ENCODE results near the gene SYT1.

The SYT1 gene

DNA sequence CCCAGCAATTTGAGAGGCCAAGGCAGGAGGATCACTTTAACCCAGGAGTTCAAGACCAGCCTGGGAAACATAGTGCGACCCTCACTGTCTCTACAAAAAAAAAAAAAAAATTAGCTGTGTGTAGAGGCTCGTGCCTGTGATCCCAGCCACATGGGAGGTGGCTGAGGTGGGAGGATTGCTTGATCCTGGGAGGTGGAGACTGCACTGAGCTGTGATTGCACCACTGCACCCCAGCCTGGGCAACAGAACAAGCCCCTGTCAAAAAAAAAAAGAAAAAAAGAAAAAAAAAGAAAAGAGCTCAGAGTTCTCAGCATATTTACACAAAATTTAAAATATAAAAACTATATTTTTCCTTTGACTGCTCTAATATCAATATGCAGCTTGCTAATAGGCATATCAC, 260.8 kb downstream of the SYT1 start:
- ChIA-PET POLR2A (no interaction called here), CTCF (no interaction called here)
- Histone ChIP-seq H3K9me3 (ENCODE audit: control insufficient read depth, insufficient read depth, low read depth, low read length) (no peaks in the 10 kb centered on the region), H3K4me1 (ENCODE audit: control insufficient read depth, insufficient read depth, low read length) (no peaks in the 10 kb centered on the region), H3K36me3 (ENCODE audit: control insufficient read depth in 2 of 2, insufficient read depth in 1 of 2, low read length in 2 of 2) (no peaks in the 10 kb centered on the region), H3K27ac (ENCODE audit: extremely low read depth, low read depth, low read length) (no peak overlapping the region), H3K4me3 (ENCODE audit: low read depth, low read length) (no peak overlapping the region)
- TF ChIP-seq ZNF292 (tag by site-specific recombination; IDR thresholded peaks at IDR 0.05; ENCODE audit: borderline replicate concordance, low read depth) (no peak), ZEB2 (tag by site-specific recombination; IDR thresholded peaks at IDR 0.05) (no peak), ZNF221 (tag by site-specific recombination; IDR thresholded peaks at IDR 0.05; ENCODE audit: borderline replicate concordance) (no peak), GLI2 (tag by site-specific recombination; IDR thresholded peaks at IDR 0.05; ENCODE audit: borderline replicate concordance, low read depth) (no peak)

DNA sequence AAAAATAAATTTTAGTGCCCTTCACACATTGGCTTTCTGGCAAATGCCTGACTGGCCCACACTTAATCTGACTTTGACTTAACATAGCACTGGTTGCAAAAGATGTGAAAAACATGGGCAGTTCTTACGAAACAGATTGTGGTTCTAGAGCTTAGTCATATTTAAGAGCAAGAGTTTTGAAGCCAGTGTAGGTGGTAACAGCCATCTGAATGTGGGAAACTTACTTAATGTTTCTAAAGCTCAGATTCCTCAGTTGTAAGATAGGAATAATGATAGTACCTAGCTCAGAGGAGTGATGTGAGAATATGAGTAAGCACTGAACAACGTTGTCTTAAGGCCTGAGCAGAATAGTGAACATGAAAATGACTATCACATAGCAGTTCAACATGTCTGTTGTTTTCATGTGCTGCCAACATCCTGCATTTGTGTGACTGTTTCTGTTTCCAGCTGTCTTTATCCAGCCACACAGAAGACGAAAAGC, 262.7 kb downstream of the SYT1 start:
- no peaks in the 10 kb centered on the region for H3K36me3 ChIP-seq (ENCODE audit: control insufficient read depth in 2 of 2, insufficient read depth in 1 of 2, low read length in 2 of 2)
- TF ChIP-seq ZNF747 (tag by site-specific recombination; IDR thresholded peaks at IDR 0.05): no peak
- no peak for TF ChIP-seq ZBTB44 (tag by site-specific recombination; IDR thresholded peaks at IDR 0.05)
- no peak for TF ChIP-seq ZNF274 (IDR thresholded peaks at IDR 0.05; ENCODE audit: low read length)
- no peak for TF ChIP-seq ZNF274 (tag by site-specific recombination; IDR thresholded peaks at IDR 0.05; ENCODE audit: borderline replicate concordance)
- no peak for TF ChIP-seq ZNF529 (tag by site-specific recombination; IDR thresholded peaks at IDR 0.05; ENCODE audit: insufficient replicate concordance)
- TF ChIP-seq, protein P1, sequence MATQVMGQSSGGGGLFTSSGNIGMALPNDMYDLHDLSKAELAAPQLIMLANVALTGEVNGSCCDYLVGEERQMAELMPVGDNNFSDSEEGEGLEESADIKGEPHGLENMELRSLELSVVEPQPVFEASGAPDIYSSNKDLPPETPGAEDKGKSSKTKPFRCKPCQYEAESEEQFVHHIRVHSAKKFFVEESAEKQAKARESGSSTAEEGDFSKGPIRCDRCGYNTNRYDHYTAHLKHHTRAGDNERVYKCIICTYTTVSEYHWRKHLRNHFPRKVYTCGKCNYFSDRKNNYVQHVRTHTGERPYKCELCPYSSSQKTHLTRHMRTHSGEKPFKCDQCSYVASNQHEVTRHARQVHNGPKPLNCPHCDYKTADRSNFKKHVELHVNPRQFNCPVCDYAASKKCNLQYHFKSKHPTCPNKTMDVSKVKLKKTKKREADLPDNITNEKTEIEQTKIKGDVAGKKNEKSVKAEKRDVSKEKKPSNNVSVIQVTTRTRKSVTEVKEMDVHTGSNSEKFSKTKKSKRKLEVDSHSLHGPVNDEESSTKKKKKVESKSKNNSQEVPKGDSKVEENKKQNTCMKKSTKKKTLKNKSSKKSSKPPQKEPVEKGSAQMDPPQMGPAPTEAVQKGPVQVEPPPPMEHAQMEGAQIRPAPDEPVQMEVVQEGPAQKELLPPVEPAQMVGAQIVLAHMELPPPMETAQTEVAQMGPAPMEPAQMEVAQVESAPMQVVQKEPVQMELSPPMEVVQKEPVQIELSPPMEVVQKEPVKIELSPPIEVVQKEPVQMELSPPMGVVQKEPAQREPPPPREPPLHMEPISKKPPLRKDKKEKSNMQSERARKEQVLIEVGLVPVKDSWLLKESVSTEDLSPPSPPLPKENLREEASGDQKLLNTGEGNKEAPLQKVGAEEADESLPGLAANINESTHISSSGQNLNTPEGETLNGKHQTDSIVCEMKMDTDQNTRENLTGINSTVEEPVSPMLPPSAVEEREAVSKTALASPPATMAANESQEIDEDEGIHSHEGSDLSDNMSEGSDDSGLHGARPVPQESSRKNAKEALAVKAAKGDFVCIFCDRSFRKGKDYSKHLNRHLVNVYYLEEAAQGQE (tag by site-specific recombination; IDR thresholded peaks at IDR 0.05): no peak
- no peak for TF ChIP-seq ZNF148 (tag by site-specific recombination; IDR thresholded peaks at IDR 0.05; ENCODE audit: borderline replicate concordance)
- TF ChIP-seq ZBTB17 (tag by site-specific recombination; IDR thresholded peaks at IDR 0.05): no peak
- TF ChIP-seq, protein P2, sequence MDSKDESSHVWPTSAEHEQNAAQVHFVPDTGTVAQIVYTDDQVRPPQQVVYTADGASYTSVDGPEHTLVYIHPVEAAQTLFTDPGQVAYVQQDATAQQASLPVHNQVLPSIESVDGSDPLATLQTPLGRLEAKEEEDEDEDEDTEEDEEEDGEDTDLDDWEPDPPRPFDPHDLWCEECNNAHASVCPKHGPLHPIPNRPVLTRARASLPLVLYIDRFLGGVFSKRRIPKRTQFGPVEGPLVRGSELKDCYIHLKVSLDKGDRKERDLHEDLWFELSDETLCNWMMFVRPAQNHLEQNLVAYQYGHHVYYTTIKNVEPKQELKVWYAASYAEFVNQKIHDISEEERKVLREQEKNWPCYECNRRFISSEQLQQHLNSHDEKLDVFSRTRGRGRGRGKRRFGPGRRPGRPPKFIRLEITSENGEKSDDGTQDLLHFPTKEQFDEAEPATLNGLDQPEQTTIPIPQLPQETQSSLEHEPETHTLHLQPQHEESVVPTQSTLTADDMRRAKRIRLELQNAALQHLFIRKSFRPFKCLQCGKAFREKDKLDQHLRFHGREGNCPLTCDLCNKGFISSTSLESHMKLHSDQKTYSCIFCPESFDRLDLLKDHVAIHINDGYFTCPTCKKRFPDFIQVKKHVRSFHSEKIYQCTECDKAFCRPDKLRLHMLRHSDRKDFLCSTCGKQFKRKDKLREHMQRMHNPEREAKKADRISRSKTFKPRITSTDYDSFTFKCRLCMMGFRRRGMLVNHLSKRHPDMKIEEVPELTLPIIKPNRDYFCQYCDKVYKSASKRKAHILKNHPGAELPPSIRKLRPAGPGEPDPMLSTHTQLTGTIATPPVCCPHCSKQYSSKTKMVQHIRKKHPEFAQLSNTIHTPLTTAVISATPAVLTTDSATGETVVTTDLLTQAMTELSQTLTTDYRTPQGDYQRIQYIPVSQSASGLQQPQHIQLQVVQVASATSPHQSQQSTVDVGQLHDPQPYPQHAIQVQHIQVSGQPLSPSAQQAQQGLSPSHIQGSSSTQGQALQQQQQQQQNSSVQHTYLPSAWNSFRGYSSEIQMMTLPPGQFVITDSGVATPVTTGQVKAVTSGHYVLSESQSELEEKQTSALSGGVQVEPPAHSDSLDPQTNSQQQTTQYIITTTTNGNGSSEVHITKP (tag by site-specific recombination; IDR thresholded peaks at IDR 0.05): no peak
- TF ChIP-seq ZNF324 (tag by site-specific recombination; IDR thresholded peaks at IDR 0.05): no peak
- ChIA-PET POLR2A (no interaction called here), CTCF (interaction anchor here (0.6 kb wide), 1 partner anchor 49 kb away, joined by 5 read pairs; no protein-coding TSS in a partner anchor)
- H3K27ac ChIP-seq (ENCODE audit: extremely low read depth, low read depth, low read length): no peak overlapping the region
- no peaks in the 10 kb centered on the region for H3K9me3 ChIP-seq (ENCODE audit: control insufficient read depth, insufficient read depth, low read depth, low read length)
- H3K4me3 ChIP-seq (ENCODE audit: low read depth, low read length): no peak overlapping the region
- H3K4me1 ChIP-seq (ENCODE audit: control insufficient read depth, insufficient read depth, low read length): no peaks in the 10 kb centered on the region

Data from HEK293 (cell line).